Kidney epithelial cell (primary cell): ENCODE results near the gene ARSG. TPM values are rescaled to one million over a fixed set of nuclear protein-coding genes. Genes with fewer than 3 reads are reported as not detected.

Source experiments
- DNase-seq: peaks from one replicate; pipeline ENCODE4 v3.0.0-alpha.2; 2010; ENCODE audit warnings: low read depth
- H3K27me3 ChIP-seq: 2 replicates; pipeline ENCODE4 v1.6.0; 2011; ENCODE audit warnings: low read length; ENCODE audit not compliant: control insufficient read depth, insufficient read depth
- H3K36me3 ChIP-seq: 2 replicates; pipeline ENCODE4 v1.5.1; 2011; ENCODE audit warnings: low read length; ENCODE audit not compliant: control insufficient read depth, insufficient read depth
- H3K4me3 ChIP-seq: 2 replicates; pipeline ENCODE4 v1.5.1; 2011; ENCODE audit warnings: low read depth, mild to moderate bottlenecking, control low read depth, low read length
- total RNA-seq: library from RNA; depleted of rRNA; stranded (reverse); fragments of >200 nt; gene quantifications from 2 replicates; pipeline ENCODE4 v1.2.3, GENCODE V29; 2015
- TF ChIP-seq, protein P1 (sequence below): IDR thresholded peaks from 2 replicates; pipeline ENCODE4 v1.5.1; 2011; ENCODE audit warnings: mild to moderate bottlenecking, moderate library complexity, low read length, control low read depth, inconsistent platforms; ENCODE audit not compliant: insufficient read depth, poor library complexity, severe bottlenecking

The ARSG gene
- total RNA-seq, 1 donor from 2014 or later = 2.9 TPM

DNA sequence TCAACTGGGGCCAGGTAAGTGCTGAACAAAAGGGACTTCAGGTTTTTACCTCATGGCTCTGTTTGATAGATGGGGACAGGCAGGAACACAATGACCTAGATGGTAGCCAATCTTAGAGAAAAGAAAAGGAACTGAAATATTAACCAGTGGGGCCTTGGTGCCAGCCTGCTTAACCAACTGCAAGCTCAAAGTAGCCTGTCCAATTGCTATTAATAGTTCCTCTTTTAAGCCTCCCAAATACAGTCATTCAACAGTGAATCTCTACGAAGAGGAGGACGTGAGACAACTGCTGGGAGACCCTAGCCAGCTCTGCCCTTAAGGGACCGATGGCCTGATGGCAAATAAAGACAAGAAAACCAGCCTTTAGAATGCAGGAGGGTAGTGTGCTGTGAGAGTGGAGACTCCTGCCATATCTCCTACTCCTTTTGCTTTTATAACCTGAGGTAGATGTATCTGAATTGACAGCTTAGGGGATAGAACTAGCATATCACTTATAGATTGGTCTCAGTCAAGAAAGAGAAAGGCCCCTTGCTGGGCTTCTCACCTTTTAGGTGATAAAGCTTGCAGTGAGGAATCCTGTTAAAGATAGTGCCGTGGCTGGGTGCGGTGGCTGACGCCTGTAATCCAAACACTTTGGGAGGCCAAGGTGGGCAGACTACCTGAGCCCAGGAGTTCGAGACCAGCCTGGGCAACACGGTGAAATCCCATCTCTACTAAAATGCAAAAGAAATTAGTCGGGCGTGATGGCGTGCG, 28.3 kb downstream of the ARSG start:
- no peaks in the 10 kb centered on the region for H3K27me3 ChIP-seq
- TF ChIP-seq, protein P1, sequence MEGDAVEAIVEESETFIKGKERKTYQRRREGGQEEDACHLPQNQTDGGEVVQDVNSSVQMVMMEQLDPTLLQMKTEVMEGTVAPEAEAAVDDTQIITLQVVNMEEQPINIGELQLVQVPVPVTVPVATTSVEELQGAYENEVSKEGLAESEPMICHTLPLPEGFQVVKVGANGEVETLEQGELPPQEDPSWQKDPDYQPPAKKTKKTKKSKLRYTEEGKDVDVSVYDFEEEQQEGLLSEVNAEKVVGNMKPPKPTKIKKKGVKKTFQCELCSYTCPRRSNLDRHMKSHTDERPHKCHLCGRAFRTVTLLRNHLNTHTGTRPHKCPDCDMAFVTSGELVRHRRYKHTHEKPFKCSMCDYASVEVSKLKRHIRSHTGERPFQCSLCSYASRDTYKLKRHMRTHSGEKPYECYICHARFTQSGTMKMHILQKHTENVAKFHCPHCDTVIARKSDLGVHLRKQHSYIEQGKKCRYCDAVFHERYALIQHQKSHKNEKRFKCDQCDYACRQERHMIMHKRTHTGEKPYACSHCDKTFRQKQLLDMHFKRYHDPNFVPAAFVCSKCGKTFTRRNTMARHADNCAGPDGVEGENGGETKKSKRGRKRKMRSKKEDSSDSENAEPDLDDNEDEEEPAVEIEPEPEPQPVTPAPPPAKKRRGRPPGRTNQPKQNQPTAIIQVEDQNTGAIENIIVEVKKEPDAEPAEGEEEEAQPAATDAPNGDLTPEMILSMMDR = no peak
- DNase-seq = no peak
- no peaks in the 10 kb centered on the region for H3K36me3 ChIP-seq
- H3K4me3 ChIP-seq = no peak overlapping the region

DNA sequence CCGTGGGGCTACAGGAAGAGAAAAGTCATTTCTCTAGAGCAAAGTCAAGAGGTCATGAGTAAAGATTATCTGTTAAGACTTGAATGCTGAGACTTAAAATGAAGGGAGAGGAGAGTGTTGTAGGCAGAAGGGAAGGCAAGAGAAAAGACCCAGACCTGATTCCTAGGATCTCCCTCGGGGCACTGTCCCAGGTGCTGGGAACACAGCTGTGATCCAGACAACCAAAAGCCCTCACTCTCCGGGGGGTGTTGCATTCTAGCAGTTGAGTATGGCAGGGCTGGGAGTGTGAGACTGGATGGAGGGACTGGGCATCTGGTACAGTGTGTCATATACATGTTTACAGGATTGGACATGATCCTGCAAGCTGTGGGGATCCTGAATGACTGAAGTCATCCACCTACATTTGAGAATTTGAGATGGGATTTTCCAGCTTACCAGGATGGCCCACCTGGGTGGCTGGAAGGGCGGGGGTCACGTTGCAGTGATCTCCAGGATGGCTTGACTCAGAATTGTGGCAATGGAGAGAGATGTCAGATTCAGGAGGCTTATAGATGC, 29.1 kb downstream of the ARSG start:
- H3K27me3 ChIP-seq = no peaks in the 10 kb centered on the region
- H3K4me3 ChIP-seq = no peak overlapping the region
- no peaks in the 10 kb centered on the region for H3K36me3 ChIP-seq
- TF ChIP-seq, protein P1 = no peak
- no peak for DNase-seq

DNA sequence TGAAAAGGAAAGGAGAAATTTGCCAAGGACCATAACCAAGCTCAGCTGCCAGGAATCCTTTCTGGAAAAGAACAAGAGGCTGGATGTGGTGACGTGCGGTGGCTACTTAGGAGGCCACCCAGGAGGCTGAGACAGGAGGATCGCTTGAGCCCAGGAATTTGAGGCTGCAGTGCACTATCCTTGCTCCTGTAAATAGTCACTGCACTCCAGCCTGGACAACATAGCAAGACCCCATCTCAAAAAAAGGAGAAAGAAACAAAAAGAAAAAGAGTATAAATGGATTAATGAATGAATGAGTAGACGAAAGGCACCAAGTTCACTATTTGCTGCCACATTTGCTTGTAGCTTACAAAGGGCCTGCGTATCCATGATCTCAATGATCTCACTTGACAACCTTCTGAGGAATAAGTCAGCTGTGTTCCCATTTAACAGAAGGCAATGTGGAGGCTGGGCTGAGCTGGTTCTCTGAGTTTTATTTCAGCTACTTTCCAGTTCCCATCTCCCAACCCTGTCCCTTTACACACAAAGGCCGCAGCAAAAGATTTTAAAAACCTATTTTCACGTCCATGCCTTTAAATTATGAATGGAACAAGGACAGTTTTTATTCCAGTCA, 29.8 kb downstream of the ARSG start:
- Histone ChIP-seq H3K27me3 (no peaks in the 10 kb centered on the region), H3K4me3 (no peak overlapping the region), H3K36me3 (no peaks in the 10 kb centered on the region)
- DNase-seq = no peak
- TF ChIP-seq, protein P1 = no peak

DNA sequence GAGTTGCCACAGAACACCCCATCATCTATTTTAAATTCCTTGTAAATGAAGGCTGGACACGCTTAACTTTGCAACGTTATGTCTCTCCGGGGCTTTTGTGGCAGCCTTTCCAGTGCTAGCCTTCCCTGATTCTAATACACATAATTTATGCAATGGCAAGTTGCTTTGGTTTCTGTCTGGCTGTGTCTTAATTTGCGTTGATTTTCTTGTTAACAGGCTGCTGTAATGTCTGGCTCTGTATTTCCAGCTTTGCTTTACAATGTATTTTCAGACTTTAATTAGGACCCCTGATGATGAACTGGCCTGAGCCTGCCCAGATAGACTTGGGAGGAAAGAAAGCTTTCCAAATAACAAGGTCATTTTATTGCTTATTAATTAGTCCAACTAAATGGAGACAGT, 30.3 kb downstream of the ARSG start:
- Histone ChIP-seq H3K27me3 (no peaks in the 10 kb centered on the region), H3K36me3 (no peaks in the 10 kb centered on the region), H3K4me3 (no peak overlapping the region)
- TF ChIP-seq, protein P1 = no peak
- no peak for DNase-seq

DNA sequence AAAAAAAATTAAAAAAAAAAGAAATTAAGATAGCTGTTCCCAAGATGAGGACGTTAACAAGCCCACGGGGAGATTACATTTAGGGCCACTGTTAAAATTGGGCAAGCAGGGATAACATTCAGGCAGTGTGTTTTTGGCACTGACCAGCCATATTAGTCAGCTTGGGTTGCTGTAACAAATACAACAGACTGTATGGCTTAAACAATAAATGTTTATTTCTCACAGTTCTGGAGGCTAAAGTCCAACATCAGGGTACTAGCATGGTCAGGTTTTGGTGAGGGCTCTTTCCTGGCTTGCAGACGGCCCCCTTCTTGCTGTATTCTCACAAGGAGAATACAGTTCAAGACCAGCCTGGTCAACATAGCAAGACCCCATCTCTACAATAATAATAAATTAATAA, 31.3 kb downstream of the ARSG start:
- DNase-seq = no peak
- Histone ChIP-seq H3K4me3 (no peak overlapping the region), H3K36me3 (no peaks in the 10 kb centered on the region), H3K27me3 (no peaks in the 10 kb centered on the region)
- TF ChIP-seq, protein P1 = no peak
